Fibroblast of skin of left biceps (primary cell): Measurements from ENCODE around the gene PLEKHJ1.

Experiments used
- DNase-seq, 2 experiments: peaks; one replicate each; pipeline ENCODE4 v3.0.0-alpha.2; 2013; ENCODE audit warnings: low read depth in 2 of 2

The PLEKHJ1 gene

DNA sequence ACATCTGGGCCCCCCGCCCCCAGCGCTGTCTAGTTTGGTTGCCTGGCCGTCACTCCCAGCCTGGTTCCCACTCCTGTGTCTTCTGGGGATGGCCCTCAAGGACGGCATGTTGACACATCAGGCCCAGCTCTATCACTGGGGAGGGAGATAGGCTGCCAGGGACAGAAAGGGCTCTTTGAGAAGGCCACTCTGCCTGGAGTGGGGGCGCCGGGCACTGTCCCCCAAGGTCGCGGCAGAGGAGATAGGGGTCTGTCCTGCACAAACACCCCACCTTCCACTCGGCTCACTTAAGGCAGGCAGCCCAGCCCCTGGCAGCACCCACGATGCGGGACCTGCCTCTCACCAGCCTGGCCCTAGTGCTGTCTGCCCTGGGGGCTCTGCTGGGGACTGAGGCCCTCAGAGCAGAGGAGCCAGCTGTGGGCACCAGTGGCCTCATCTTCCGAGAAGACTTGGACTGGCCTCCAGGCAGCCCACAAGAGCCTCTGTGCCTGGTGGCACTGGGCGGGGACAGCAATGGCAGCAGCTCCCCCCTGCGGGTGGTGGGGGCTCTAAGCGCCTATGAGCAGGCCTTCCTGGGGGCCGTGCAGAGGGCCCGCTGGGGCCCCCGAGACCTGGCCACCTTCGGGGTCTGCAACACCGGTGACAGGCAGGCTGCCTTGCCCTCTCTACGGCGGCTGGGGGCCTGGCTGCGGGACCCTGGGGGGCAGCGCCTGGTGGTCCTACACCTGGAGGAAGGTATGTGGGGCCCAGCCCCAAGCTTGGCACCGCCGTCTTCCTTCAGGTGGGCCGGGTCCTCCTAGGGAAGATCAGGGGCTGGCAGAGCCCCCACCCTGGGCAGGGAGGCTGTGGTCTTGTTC, 13.1 kb upstream of the PLEKHJ1 start, which contains the start of gene AMH:
Gene AMH (plus strand): TSS at position 314 of the 857 bp plus-strand sequence. CDS start 10 bp downstream, at position 324.
- no peak for DNase-seq

DNA sequence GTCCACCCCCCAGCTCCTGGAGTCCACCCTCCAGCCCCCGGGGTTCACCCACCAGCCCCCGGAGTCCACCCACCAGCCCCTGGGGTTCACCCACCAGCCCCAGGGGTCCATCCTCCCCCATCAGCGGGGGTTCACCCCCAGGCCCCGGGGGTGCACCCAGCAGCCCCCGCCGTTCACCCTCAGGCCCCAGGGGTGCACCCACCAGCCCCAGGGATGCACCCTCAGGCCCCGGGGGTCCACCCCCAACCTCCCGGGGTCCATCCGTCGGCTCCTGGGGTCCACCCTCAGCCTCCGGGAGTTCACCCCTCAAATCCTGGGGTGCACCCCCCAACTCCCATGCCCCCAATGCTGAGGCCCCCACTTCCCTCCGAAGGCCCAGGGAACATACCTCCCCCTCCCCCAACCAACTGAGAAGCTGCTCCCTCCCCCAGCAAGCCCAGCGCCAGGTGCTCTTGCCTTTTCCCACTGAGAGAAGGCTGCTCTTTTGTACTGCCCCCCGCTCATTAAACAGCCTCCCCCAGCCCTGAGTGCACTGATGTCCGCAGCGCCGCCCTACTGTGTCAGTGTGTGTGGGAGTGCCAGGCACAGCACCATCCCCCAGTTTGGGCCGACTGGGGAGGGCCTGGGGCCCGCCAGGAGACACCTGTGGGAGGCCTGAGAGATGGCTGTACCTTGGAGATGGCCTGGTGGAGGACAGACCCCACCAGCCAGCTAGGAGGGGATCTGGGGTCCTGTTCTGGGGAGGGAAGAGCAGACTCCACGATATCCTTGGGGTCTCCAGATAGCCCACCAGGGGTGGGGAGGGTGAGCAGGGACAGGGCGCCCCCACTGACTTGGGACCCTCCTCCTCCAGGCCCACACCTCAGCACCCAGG, 12.2 kb upstream of the PLEKHJ1 start:
- no peak for DNase-seq

- no peak for DNase-seq
Observed at GRCh38 chr19:2247433-2248101, 11.4 kb upstream of the PLEKHJ1 start.

- DNase-seq = no peak
Observed at GRCh38 chr19:2246801-2247361, 10.8 kb upstream of the PLEKHJ1 start.

- no peak for DNase-seq
Observed at GRCh38 chr19:2246014-2246620, 10.0 kb upstream of the PLEKHJ1 start.

GRCh38 chr19:2245273-2245672, 9.1 kb upstream of the PLEKHJ1 start:
- DNase-seq = no peak

GRCh38 chr19:2244486-2244885, 8.4 kb upstream of the PLEKHJ1 start:
- no peak for DNase-seq

- DNase-seq = no peak
Observed at GRCh38 chr19:2244125-2244411, 7.9 kb upstream of the PLEKHJ1 start.

- no peak for DNase-seq
Observed at GRCh38 chr19:2243274-2244124, 7.4 kb upstream of the PLEKHJ1 start.

DNA sequence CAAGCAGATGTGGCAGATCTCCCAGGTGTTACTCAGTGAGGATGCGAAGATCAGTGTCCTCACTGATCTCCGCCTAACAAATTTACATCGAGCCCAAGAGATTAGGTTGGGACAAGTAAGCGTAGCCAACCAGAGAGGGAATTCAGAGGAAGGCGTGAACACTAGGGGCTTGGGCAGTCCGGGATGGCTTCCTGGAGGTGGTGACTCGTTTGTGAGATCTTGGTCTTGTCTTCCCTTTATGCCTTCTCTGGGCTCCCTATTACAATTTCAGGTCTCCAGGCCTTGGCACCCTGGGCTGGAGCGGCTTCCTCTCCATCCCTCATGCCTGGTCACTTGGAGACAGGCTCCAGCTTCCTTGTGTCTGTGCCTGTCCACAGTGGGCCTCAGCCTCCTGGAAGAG, 6.7 kb upstream of the PLEKHJ1 start:
- no peak for DNase-seq

DNA sequence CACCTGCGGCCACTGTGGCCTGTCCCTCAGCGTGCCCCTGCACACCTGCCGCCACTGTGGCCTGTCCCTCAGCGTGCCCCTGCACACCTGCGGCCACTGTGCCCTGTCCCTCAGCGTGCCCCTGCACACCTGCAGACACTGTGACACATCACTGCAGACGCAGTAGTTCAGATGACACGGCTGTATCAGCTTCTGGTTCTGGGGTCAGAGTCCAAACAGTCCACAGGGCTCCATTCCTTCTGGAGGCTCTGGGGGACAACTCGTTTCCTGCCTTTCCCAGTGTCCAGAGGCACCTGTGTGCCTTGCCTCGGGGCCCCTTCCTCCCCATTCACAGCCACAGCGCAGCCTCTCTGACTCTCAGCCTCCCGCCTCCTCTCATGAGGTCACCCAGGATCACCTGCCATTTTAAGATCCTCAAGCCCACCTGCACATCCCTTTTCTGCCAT, 6.0 kb upstream of the PLEKHJ1 start:
- no peak for DNase-seq

DNA sequence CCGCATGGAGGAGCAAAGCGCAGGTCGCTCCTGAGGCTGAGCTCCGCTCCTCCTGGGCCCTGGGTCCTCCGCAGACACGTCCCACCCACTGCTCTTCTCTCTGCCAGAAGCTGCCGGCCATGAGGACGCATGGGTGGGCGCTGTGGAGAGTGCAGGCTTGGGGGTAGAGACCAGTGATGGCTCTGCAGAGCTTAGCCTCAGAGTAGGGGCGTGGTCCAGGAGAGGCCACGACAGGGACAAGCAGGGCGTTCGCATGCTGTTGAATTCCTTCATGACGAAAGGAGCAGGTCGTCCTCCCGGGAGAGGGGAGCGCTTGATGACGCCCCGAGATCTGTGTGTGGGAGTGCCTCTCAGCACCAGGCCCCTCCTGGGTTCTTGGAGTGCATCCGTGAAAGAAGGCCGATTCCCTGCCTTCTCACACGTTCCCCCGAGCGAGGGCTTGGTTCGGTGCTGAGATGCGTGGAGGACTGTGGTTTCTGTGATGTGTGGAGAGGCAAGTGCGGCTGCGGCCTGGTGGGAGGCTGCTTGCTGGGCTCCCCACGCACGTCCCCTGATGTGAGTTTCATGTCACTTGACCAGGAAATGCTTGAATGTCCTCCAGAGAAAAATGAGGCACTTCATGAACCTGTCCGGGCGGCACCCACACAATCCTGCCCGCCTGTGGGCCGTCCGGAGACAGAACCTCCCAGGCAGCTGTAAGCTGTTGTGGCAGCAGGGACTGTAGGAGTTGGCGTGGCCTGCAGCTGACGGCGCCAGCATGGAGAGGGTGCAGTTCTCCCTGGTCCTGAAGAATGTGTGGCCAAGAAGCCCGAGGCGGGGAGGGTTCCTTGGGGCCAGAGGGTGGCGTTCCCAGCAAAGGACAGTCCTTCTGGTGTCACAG, 5.0 kb upstream of the PLEKHJ1 start:
- no peak for DNase-seq

DNA sequence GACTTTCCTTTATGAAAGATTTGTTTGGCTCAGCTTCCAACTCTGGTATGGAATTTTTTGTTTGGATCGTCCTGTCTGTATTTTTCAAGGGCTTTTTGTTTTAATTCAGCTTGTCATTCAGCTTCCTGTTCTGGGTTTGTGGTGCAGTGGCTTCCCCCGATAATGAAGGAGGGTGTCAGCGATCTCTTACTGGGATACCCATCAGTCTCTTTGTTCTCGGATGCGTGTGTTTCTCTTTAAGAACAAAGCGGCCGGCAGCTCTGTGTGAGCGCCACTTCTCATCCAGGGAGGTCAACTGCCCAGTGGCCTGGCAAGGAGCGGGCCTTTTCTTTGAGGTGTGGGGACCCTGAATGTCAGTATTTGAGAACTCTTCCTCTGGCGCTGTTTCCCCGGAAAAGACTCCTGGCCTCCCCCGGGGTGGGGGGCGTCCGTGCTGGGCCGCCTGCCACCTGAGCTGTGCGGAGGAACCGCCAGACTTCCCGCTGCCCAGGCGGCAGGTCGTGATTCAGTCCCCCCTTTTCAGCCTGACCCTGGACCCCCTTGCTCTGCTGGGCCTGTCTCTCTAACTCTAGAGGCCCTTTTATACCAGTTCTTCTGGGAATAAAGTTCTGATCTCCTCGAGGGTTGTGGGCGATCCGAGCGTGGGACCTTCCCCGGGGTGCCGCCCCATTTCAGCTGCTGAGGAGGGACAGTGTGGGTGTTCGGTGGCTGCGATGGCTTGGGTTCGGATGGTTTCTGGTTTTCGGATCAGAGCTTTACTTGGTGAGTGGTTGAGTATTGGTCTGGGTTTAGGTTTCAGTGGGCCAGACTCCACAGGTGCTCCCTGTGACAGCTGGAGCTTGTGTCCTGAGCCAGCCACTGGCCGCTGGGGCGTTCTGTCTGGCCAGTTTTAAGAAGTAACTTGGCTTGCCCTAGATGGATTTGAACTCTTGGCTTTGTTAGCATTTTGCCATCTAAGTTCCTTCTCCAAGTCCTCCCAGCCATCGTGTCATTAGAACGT, 3.9 kb upstream of the PLEKHJ1 start:
- no peak for DNase-seq

DNA sequence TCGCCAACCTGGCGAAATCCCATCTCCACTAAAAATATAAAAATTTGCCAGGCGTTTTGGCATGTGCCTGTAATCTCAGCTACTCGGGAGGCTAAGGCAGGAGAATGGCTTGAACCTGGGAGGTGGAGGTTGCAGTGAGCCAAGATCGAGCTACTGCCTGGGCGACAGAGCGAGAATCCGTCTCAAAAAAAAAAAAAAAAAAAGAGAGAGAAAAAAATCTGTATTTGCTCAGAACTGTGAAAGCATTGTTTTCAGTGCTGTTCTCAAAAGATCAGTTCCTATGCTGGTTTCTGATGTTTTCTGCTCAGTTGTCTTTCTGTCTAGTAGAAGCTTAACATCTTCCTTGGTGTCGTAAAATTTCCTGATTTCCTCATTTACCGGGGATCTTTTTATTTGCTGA, 3.0 kb upstream of the PLEKHJ1 start:
- no peak for DNase-seq

DNA sequence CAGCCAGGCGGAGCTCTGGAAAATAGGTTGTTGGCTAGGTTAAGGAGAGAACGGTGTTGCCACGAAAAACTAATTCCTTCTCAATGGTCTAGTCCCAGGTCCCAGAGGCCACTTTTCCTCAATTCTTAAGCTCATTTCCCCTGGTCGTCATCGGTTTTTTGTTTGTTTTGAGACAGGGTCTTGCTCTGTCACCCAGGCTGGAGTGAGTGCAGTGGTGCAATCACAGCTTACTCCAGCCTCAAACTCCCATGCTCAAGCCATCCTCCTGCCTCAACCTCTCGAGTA, 1.7 kb upstream of the PLEKHJ1 start:
- no peak for DNase-seq

GRCh38 chr19:2237051-2237868, 1.1 kb upstream of the PLEKHJ1 start:
- no peak for DNase-seq

DNA sequence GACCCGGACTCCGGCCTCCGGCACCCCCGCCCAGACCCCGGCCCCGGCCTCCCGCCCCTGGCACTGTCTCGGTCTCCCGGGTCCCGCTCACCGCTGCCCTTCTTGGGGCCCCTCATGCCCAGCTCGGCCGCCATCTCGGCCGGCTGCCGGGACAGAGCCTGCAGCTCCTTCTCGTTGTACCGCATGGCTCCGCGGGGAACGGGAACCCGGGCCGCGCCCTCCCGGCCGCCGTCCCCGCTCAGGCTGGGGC, 140 bp downstream of the PLEKHJ1 start:
- no peak for DNase-seq
